K562 (cell line): ENCODE measurements around the gene KAT7. TPM values are rescaled to one million over a fixed set of nuclear protein-coding genes. Genes with fewer than 3 reads are reported as not detected.
A peak's percentile ranks its signal among the peaks of the same experiment; 100 is the strongest.

ENCODE experiments used
- BCL6 ChIP-seq: fragments of 250-450 bp; sonication (Bioruptor Pico); IDR thresholded peaks from 2 replicates; pipeline ENCODE4 v1.4.0; 2020
- BRF1 ChIP-seq: IDR thresholded peaks from 3 replicates; pipeline ENCODE4 v1.6.1; 2011; ENCODE audit warnings: borderline replicate concordance, mild to moderate bottlenecking; ENCODE audit not compliant: insufficient read length; ENCODE audit errors: extremely low read depth
- CBFA2T3 ChIP-seq: fragments of 450-650 bp; IDR thresholded peaks from 2 replicates; pipeline ENCODE4 v1.6.1; 2017
- CEBPB ChIP-seq: fragments of 450-650 bp; IDR thresholded peaks from 2 replicates; pipeline ENCODE4 v1.6.1; 2016; ENCODE audit warnings: missing genetic modification characterization, missing compliant biosample characterization
- COPS2 ChIP-seq: fragments of 450-650 bp; conservative IDR thresholded peaks from 2 replicates; pipeline ENCODE4 v1.6.1; 2016; ENCODE audit warnings: mild to moderate bottlenecking, moderate library complexity
- CTBP1 ChIP-seq: fragments of 450-650 bp; IDR thresholded peaks from 2 replicates; pipeline ENCODE4 v1.6.1; 2016; ENCODE audit warnings: borderline replicate concordance
- FUS ChIP-seq: fragments of 200-400 bp; formaldehyde crosslinking; optimal IDR thresholded peaks from 2 replicates; pipeline ENCODE3; 2017; ENCODE audit warnings: low read depth, low read length
- GTF2E2 ChIP-seq: fragments of 200-800 bp; sonication (Bioruptor generic); IDR thresholded peaks from 2 replicates; pipeline ENCODE4 v1.6.1; 2016; ENCODE audit warnings: missing genetic modification characterization, missing compliant biosample characterization
- HDAC2 ChIP-seq: fragments of 450-650 bp; IDR thresholded peaks from 2 replicates; pipeline ENCODE4 v1.6.1; 2016; ENCODE audit warnings: mild to moderate bottlenecking
- HNRNPK ChIP-seq: fragments of 200-400 bp; formaldehyde crosslinking; IDR thresholded peaks from one replicate; pipeline ENCODE4 v1.6.1; 2018; ENCODE audit warnings: mild to moderate bottlenecking, low read depth, low read length; ENCODE audit not compliant: poor library complexity, severe bottlenecking
- KAT8 ChIP-seq: fragments of 450-650 bp; IDR thresholded peaks from 2 replicates; pipeline ENCODE4 v1.6.1; 2016; ENCODE audit warnings: low read depth, mild to moderate bottlenecking
- LARP7 ChIP-seq: fragments of 450-650 bp; IDR thresholded peaks from 2 replicates; pipeline ENCODE4 v1.6.1; 2016
- MAZ ChIP-seq, 2 experiments: fragments of 450-650 bp in 1 of 2; sonication (generic) in 1 of 2; formaldehyde crosslinking; IDR thresholded peaks in 1 of 2; conservative IDR thresholded peaks in 1 of 2; 2 replicates each; pipeline versions ENCODE4 v1.4.0 to v1.5.0; 2020; ENCODE audit warnings: mild to moderate bottlenecking in 1 of 2, missing genetic modification reagents in 1 of 2
- MTA1 ChIP-seq: fragments of 450-650 bp; IDR thresholded peaks from 2 replicates; pipeline ENCODE4 v1.6.1; 2017; ENCODE audit warnings: borderline replicate concordance
- NBN ChIP-seq: fragments of 450-650 bp; IDR thresholded peaks from 2 replicates; pipeline ENCODE4 v1.6.1; 2016; ENCODE audit warnings: low read depth, mild to moderate bottlenecking
- NCOR1 ChIP-seq: fragments of 450-650 bp; IDR thresholded peaks from 2 replicates; pipeline ENCODE4 v1.6.1; 2016; ENCODE audit warnings: mild to moderate bottlenecking, moderate library complexity
- NR2C2 ChIP-seq, 2 experiments: fragments of 200-800 bp in 1 of 2; sonication (Bioruptor generic) in 1 of 2; sonication (generic) in 1 of 2; formaldehyde crosslinking in 1 of 2; IDR thresholded peaks; 2 replicates each; pipeline versions ENCODE4 v1.6.1 to v1.8.0; 2016 to 2022; ENCODE audit warnings: mild to moderate bottlenecking in 1 of 2, missing compliant biosample characterization in 1 of 2, missing genetic modification characterization in 1 of 2, missing genetic modification reagents in 1 of 2
- POLR2AphosphoS2 ChIP-seq: IDR thresholded peaks from 2 replicates; pipeline ENCODE4 v1.6.1; 2012; ENCODE audit warnings: low read length, improper control_type of control experiment
- POLR2AphosphoS5 ChIP-seq: IDR thresholded peaks from 2 replicates; pipeline ENCODE4 v1.6.1; 2011; ENCODE audit warnings: mild to moderate bottlenecking, low read depth, low read length, moderate library complexity; ENCODE audit not compliant: control insufficient read depth, insufficient read depth
- SAFB2 ChIP-seq: fragments of 200-400 bp; formaldehyde crosslinking; IDR thresholded peaks from 2 replicates; pipeline ENCODE4 v1.6.1; 2018; ENCODE audit warnings: borderline replicate concordance, low read length, low read depth, moderate library complexity; ENCODE audit not compliant: severe bottlenecking
- TCF3 ChIP-seq: sonication (generic); formaldehyde crosslinking; IDR thresholded peaks from 2 replicates; pipeline ENCODE4 v1.4.0; 2020; ENCODE audit warnings: mild to moderate bottlenecking, missing genetic modification reagents
- TEAD4 ChIP-seq, 2 experiments: sonication (generic) in 1 of 2; formaldehyde crosslinking in 1 of 2; IDR thresholded peaks; 2 replicates each; pipeline versions ENCODE4 v1.6.1 to v1.8.0; 2012 to 2022; ENCODE audit warnings: borderline replicate concordance in 1 of 2, inconsistent platforms in 1 of 2, low read length in 1 of 2, mild to moderate bottlenecking in 1 of 2, missing genetic modification reagents in 1 of 2
- ZEB2 ChIP-seq: fragments of 450-650 bp; IDR thresholded peaks from 2 replicates; pipeline ENCODE4 v1.6.1; 2016
- ZKSCAN8 ChIP-seq: fragments of 200-800 bp; sonication (Bioruptor generic); IDR thresholded peaks from 2 replicates; pipeline ENCODE4 v1.6.1; 2016; ENCODE audit warnings: missing genetic modification characterization, missing compliant biosample characterization
- ZNF175 ChIP-seq: fragments of 200-800 bp; sonication (Bioruptor generic); IDR thresholded peaks from 2 replicates; pipeline ENCODE4 v1.6.1; 2016; ENCODE audit warnings: low read depth, mild to moderate bottlenecking, missing genetic modification characterization, missing compliant biosample characterization
- ZNF239 ChIP-seq: fragments of 250-450 bp; sonication (Bioruptor Pico); IDR thresholded peaks from 2 replicates; pipeline ENCODE4 v1.4.0; 2020; ENCODE audit warnings: mild to moderate bottlenecking
- ZNF384 ChIP-seq: IDR thresholded peaks from 2 replicates; pipeline ENCODE4 v1.6.1; 2012; ENCODE audit warnings: low read depth, low read length, improper control_type of control experiment
- polyA plus RNA-seq, 8 experiments: library from polyadenylated mRNA; depleted of rRNA in 4 of 8; stranded (reverse) in 5 of 8; unstranded in 3 of 8; fragments of >200 nt; fragmentation: Nextera tagmentation in 2 of 8; fragmentation: Illumina TruSeq in 1 of 8; extraction: Ambion mirVana in 2 of 8; extraction: Trizol in 1 of 8; gene quantifications; 2 replicates each; pipeline versions ENCODE4 v1.2.1 to v1.2.3, GENCODE V29; 2011 to 2014; ENCODE audit warnings: inconsistent platforms in 1 of 8, missing spikeins in 1 of 8
- total RNA-seq, 7 experiments: library from RNA; depleted of rRNA in 6 of 7; stranded (reverse); fragments of >200 nt in 6 of 7; fragmentation: Illumina TruSeq in 2 of 7; extraction: Trizol in 2 of 7; gene quantifications; 2 replicates each; pipeline versions ENCODE4 v1.2.1 to v1.2.3, GENCODE V29; 2011 to 2021; ENCODE audit warnings: low replicate concordance in 1 of 7
- TF ChIP-seq, protein P1 (sequence below): fragments of 450-650 bp; formaldehyde crosslinking; IDR thresholded peaks from 2 replicates; pipeline ENCODE4 v1.4.0; 2022; ENCODE audit warnings: mild to moderate bottlenecking, moderate library complexity
- TF ChIP-seq, protein P2 (sequence below): fragments of 250-450 bp; sonication (Bioruptor Pico); IDR thresholded peaks from 2 replicates; pipeline ENCODE4 v1.9.0; 2021; ENCODE audit warnings: mild to moderate bottlenecking, inconsistent platforms

Gene KAT7
- total and polyA plus RNA-seq, 9 of the 15 experiments (the other 6 are each of a cell fraction or from before 2014, with no cell fraction given): 10.8 to 57.3 (median 34.8) TPM

DNA sequence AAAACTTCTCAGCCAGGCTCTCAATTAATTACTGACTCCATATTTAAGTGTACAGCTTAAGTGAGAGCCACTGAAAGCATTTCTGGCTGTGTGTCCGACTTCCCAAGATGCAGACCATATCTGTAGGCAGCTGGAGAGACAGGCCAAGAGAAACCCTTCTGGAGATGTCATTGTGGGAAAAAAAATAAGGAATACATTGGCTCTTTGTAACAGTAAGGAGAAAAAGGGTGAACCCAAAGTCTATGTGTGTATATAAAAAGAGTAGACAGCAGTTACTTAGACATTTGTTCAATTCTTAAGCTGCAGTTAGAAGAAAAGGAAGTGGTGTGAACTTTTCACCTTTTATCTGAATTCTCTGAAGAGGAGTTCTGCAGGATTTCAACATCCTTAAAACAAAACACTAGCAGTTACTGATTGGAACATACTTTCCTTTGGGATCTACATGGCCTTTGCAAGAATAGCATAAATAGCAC, 46.3 kb upstream of the KAT7 start (continued):
- no peak for TF ChIP-seq BRF1
- no peak for TF ChIP-seq MTA1
- peak; percentile 73 for TF ChIP-seq TEAD4 (IDR thresholded peaks at IDR 0.05; ENCODE audit: low read length)
- no peak for TF ChIP-seq TEAD4 (CRISPR knock-in tag; IDR thresholded peaks at IDR 0.05; ENCODE audit: borderline replicate concordance)
- TF ChIP-seq ZNF384: no peak
- TF ChIP-seq ZKSCAN8 (CRISPR knock-in tag): peak; percentile 43; the same call in 1 of the 2 replicates
- TF ChIP-seq TCF3 (CRISPR knock-in tag): peak; percentile 28; the same call in 1 of the 2 replicates
- no peak for TF ChIP-seq COPS2
- TF ChIP-seq SAFB2: no peak
- TF ChIP-seq CEBPB (tag): peak; percentile 92
- TF ChIP-seq LARP7: no peak
- TF ChIP-seq GTF2E2 (tag): 0 out of 2 replicates have a peak, but pooled peaks have one; percentile 25
- TF ChIP-seq, protein P1, sequence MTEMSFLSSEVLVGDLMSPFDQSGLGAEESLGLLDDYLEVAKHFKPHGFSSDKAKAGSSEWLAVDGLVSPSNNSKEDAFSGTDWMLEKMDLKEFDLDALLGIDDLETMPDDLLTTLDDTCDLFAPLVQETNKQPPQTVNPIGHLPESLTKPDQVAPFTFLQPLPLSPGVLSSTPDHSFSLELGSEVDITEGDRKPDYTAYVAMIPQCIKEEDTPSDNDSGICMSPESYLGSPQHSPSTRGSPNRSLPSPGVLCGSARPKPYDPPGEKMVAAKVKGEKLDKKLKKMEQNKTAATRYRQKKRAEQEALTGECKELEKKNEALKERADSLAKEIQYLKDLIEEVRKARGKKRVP (CRISPR knock-in tag): no peak
- TF ChIP-seq NR2C2 (CRISPR knock-in tag; IDR thresholded peaks at IDR 0.05): no peak
- peak; percentile 84 for TF ChIP-seq NR2C2 (tag; IDR thresholded peaks at IDR 0.05)
- peak; percentile 19 for TF ChIP-seq NCOR1
- peak; percentile 30 for TF ChIP-seq FUS
- peak; percentile 74 for TF ChIP-seq HDAC2
- TF ChIP-seq POLR2AphosphoS5: no peak
- TF ChIP-seq HNRNPK: no peak
- TF ChIP-seq CTBP1: peak; percentile 51; the same call in 1 of the 2 replicates
- TF ChIP-seq NBN: no peak
- TF ChIP-seq KAT8: no peak
- TF ChIP-seq, protein P2, sequence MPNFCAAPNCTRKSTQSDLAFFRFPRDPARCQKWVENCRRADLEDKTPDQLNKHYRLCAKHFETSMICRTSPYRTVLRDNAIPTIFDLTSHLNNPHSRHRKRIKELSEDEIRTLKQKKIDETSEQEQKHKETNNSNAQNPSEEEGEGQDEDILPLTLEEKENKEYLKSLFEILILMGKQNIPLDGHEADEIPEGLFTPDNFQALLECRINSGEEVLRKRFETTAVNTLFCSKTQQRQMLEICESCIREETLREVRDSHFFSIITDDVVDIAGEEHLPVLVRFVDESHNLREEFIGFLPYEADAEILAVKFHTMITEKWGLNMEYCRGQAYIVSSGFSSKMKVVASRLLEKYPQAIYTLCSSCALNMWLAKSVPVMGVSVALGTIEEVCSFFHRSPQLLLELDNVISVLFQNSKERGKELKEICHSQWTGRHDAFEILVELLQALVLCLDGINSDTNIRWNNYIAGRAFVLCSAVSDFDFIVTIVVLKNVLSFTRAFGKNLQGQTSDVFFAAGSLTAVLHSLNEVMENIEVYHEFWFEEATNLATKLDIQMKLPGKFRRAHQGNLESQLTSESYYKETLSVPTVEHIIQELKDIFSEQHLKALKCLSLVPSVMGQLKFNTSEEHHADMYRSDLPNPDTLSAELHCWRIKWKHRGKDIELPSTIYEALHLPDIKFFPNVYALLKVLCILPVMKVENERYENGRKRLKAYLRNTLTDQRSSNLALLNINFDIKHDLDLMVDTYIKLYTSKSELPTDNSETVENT (CRISPR knock-in tag): no peak
- no peak for TF ChIP-seq BCL6 (CRISPR knock-in tag)
- TF ChIP-seq CBFA2T3: peak; percentile 58; the same call in 1 of the 2 replicates
- TF ChIP-seq ZNF175: 0 out of 2 replicates have a peak, but pooled peaks have one; percentile 13
- TF ChIP-seq POLR2AphosphoS2: no peak
- TF ChIP-seq ZNF239: no peak
- TF ChIP-seq ZEB2: no peak
- TF ChIP-seq MAZ (CRISPR knock-in tag; conservative IDR thresholded peaks at IDR 0.05 in 1 of 2, IDR thresholded peaks at IDR 0.05 in 1 of 2): peak in 1 of 2 experiments; percentile 28; a peak in 2 of 4 replicates
